Measurements from ENCODE around the gene FES. TPM values are rescaled to one million over a fixed set of nuclear protein-coding genes. Genes with fewer than 3 reads are reported as not detected.

Gene FES
- total and polyA plus RNA-seq, 2 of the 13 experiments (the other 11 are each of a cell fraction or from before 2014, with no cell fraction given) = 4.0 to 9.5 TPM

- TF ChIP-seq, protein P1, sequence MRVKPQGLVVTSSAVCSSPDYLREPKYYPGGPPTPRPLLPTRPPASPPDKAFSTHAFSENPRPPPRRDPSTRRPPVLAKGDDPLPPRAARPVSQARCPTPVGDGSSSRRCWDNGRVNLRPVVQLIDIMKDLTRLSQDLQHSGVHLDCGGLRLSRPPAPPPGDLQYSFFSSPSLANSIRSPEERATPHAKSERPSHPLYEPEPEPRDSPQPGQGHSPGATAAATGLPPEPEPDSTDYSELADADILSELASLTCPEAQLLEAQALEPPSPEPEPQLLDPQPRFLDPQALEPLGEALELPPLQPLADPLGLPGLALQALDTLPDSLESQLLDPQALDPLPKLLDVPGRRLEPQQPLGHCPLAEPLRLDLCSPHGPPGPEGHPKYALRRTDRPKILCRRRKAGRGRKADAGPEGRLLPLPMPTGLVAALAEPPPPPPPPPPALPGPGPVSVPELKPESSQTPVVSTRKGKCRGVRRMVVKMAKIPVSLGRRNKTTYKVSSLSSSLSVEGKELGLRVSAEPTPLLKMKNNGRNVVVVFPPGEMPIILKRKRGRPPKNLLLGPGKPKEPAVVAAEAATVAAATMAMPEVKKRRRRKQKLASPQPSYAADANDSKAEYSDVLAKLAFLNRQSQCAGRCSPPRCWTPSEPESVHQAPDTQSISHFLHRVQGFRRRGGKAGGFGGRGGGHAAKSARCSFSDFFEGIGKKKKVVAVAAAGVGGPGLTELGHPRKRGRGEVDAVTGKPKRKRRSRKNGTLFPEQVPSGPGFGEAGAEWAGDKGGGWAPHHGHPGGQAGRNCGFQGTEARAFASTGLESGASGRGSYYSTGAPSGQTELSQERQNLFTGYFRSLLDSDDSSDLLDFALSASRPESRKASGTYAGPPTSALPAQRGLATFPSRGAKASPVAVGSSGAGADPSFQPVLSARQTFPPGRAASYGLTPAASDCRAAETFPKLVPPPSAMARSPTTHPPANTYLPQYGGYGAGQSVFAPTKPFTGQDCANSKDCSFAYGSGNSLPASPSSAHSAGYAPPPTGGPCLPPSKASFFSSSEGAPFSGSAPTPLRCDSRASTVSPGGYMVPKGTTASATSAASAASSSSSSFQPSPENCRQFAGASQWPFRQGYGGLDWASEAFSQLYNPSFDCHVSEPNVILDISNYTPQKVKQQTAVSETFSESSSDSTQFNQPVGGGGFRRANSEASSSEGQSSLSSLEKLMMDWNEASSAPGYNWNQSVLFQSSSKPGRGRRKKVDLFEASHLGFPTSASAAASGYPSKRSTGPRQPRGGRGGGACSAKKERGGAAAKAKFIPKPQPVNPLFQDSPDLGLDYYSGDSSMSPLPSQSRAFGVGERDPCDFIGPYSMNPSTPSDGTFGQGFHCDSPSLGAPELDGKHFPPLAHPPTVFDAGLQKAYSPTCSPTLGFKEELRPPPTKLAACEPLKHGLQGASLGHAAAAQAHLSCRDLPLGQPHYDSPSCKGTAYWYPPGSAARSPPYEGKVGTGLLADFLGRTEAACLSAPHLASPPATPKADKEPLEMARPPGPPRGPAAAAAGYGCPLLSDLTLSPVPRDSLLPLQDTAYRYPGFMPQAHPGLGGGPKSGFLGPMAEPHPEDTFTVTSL (CRISPR knock-in tag; IDR thresholded peaks at IDR 0.05; ENCODE audit: borderline replicate concordance) = peak; percentile 94
- TF ChIP-seq ATF7 (IDR thresholded peaks at IDR 0.05) = no peak
- peak; percentile 90 for TF ChIP-seq ATF7 (CRISPR knock-in tag; IDR thresholded peaks at IDR 0.05)
- TF ChIP-seq ZNF30 (CRISPR knock-in tag; IDR thresholded peaks at IDR 0.05) = no peak
- TF ChIP-seq DPF2 (CRISPR knock-in tag; IDR thresholded peaks at IDR 0.05; ENCODE audit: borderline replicate concordance, low read depth) = peak; percentile 99
- peak; percentile 60; the same call in 1 of the 2 replicates for TF ChIP-seq JUNB (CRISPR knock-in tag; IDR thresholded peaks at IDR 0.05; ENCODE audit: borderline replicate concordance)
- TF ChIP-seq ARID2 (CRISPR knock-in tag; IDR thresholded peaks at IDR 0.05; ENCODE audit: borderline replicate concordance) = no peak
- peak; percentile 57; the same call in 1 of the 2 replicates for TF ChIP-seq ZFP82 (CRISPR knock-in tag; IDR thresholded peaks at IDR 0.05; ENCODE audit: borderline replicate concordance)
- peak; percentile 73 for TF ChIP-seq ZNF547 (CRISPR knock-in tag; IDR thresholded peaks at IDR 0.05)
- TF ChIP-seq, protein P2, sequence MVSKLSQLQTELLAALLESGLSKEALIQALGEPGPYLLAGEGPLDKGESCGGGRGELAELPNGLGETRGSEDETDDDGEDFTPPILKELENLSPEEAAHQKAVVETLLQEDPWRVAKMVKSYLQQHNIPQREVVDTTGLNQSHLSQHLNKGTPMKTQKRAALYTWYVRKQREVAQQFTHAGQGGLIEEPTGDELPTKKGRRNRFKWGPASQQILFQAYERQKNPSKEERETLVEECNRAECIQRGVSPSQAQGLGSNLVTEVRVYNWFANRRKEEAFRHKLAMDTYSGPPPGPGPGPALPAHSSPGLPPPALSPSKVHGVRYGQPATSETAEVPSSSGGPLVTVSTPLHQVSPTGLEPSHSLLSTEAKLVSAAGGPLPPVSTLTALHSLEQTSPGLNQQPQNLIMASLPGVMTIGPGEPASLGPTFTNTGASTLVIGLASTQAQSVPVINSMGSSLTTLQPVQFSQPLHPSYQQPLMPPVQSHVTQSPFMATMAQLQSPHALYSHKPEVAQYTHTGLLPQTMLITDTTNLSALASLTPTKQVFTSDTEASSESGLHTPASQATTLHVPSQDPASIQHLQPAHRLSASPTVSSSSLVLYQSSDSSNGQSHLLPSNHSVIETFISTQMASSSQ (IDR thresholded peaks at IDR 0.05; ENCODE audit: low read depth) = peak; percentile 71
- TF ChIP-seq, protein P2 (CRISPR knock-in tag; IDR thresholded peaks at IDR 0.05; ENCODE audit: borderline replicate concordance) = peak; percentile 94
- peak; percentile 89 for TF ChIP-seq KLF6 (CRISPR knock-in tag; IDR thresholded peaks at IDR 0.05)
- TF ChIP-seq ERF (CRISPR knock-in tag; IDR thresholded peaks at IDR 0.05) = peak; percentile 96
- TF ChIP-seq ZKSCAN8 (CRISPR knock-in tag; IDR thresholded peaks at IDR 0.05; ENCODE audit: borderline replicate concordance) = peak; percentile 92
- TF ChIP-seq, protein P3, sequence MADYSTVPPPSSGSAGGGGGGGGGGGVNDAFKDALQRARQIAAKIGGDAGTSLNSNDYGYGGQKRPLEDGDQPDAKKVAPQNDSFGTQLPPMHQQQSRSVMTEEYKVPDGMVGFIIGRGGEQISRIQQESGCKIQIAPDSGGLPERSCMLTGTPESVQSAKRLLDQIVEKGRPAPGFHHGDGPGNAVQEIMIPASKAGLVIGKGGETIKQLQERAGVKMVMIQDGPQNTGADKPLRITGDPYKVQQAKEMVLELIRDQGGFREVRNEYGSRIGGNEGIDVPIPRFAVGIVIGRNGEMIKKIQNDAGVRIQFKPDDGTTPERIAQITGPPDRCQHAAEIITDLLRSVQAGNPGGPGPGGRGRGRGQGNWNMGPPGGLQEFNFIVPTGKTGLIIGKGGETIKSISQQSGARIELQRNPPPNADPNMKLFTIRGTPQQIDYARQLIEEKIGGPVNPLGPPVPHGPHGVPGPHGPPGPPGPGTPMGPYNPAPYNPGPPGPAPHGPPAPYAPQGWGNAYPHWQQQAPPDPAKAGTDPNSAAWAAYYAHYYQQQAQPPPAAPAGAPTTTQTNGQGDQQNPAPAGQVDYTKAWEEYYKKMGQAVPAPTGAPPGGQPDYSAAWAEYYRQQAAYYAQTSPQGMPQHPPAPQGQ (CRISPR knock-in tag; IDR thresholded peaks at IDR 0.05; ENCODE audit: borderline replicate concordance) = peak; percentile 85; the same call in 1 of the 2 replicates
- TF ChIP-seq ETV5 (CRISPR knock-in tag; IDR thresholded peaks at IDR 0.05; ENCODE audit: borderline replicate concordance) = peak; percentile 83; the same call in 1 of the 2 replicates
- no peak for TF ChIP-seq RORA (CRISPR knock-in tag; IDR thresholded peaks at IDR 0.05)
- peak; percentile 93 for TF ChIP-seq ZNF274 (CRISPR knock-in tag; IDR thresholded peaks at IDR 0.05)
- no peak for TF ChIP-seq MYNN (CRISPR knock-in tag; IDR thresholded peaks at IDR 0.05; ENCODE audit: low read depth)
Observed at GRCh38 chr15:90873998-90874605, 10.2 kb upstream of the FES start (continued).

Measured in HepG2 (cell line).